ENCODE data around the gene ARSB. TPM values are rescaled to one million over a fixed set of nuclear protein-coding genes. Genes with fewer than 3 reads are reported as not detected.

The ARSB gene
- total RNA-seq, 2 experiments from 2014 or later, result 4.4 to 5.2 TPM

GRCh38 chr5:78792345-78793055 is 192.6 kb downstream of the ARSB start:
- Mint-ChIP-seq H3K27me3 (no peaks in the 10 kb centered on the region), H3K4me3 (no peak overlapping the region), H3K36me3 (ENCODE audit: low read depth) (peaks cover 7% of the 10 kb centered on the region), H3K9me3 (no peaks in the 10 kb centered on the region), H3K4me1 (ENCODE audit: low read depth) (no peaks in the 10 kb centered on the region), H3K27ac (no peak overlapping the region)
- ATAC-seq (ENCODE audit: poor library complexity) (no peak), DNase-seq (no peak)
- intact Hi-C loops (cut with DNase I, micrococcal nuclease), result no loop called here
- no peak for TF ChIP-seq CTCF (IDR thresholded peaks at IDR 0.05)
- ChIA-PET CTCF (no interaction called here), POLR2A (no interaction called here)
- H3K27ac ChIP-seq (ENCODE audit: low read depth in 1 of 2, low read length in 2 of 2), result no peak overlapping the region
- no peaks in the 10 kb centered on the region for H3K4me1 ChIP-seq (ENCODE audit: insufficient read depth, low read length)
- no peaks in the 10 kb centered on the region for H3K27me3 ChIP-seq (ENCODE audit: control insufficient read depth in 1 of 2, insufficient read depth in 2 of 2, low read length in 2 of 2)
- no peaks in the 10 kb centered on the region for H3K36me3 ChIP-seq (ENCODE audit: insufficient read depth, low read length)
- no peaks in the 10 kb centered on the region for H3K9me3 ChIP-seq (ENCODE audit: control insufficient read depth in 1 of 2, insufficient read depth in 1 of 2, low read length in 2 of 2)
- no peak overlapping the region for H3K4me3 ChIP-seq (ENCODE audit: low read length)

GRCh38 chr5:78791501-78792100 is 193.5 kb downstream of the ARSB start:
- H3K4me3 Mint-ChIP-seq, result no peak overlapping the region
- no peaks in the 10 kb centered on the region for H3K4me1 ChIP-seq (ENCODE audit: insufficient read depth, low read length)
- no peaks in the 10 kb centered on the region for H3K27me3 Mint-ChIP-seq
- peaks cover 2% of the 10 kb centered on the region for H3K9me3 Mint-ChIP-seq
- ATAC-seq (ENCODE audit: poor library complexity) (no peak), DNase-seq (no peak)
- H3K4me3 ChIP-seq (ENCODE audit: low read length), result no peak overlapping the region
- H3K9me3 ChIP-seq (ENCODE audit: control insufficient read depth in 1 of 2, insufficient read depth in 1 of 2, low read length in 2 of 2), result no peaks in the 10 kb centered on the region
- ChIA-PET CTCF (no interaction called here), POLR2A (no interaction called here)
- no peaks in the 10 kb centered on the region for H3K36me3 ChIP-seq (ENCODE audit: insufficient read depth, low read length)
- H3K36me3 Mint-ChIP-seq (ENCODE audit: low read depth), result peaks cover 7% of the 10 kb centered on the region
- no peaks in the 10 kb centered on the region for H3K27me3 ChIP-seq (ENCODE audit: control insufficient read depth in 1 of 2, insufficient read depth in 2 of 2, low read length in 2 of 2)
- no peak overlapping the region for H3K27ac Mint-ChIP-seq
- no peak overlapping the region for H3K27ac ChIP-seq (ENCODE audit: low read depth in 1 of 2, low read length in 2 of 2)
- intact Hi-C loops (cut with DNase I, micrococcal nuclease), result no loop called here
- no peak for TF ChIP-seq CTCF (IDR thresholded peaks at IDR 0.05)
- H3K4me1 Mint-ChIP-seq (ENCODE audit: low read depth), result no peaks in the 10 kb centered on the region

- DNase-seq (no peak), ATAC-seq (ENCODE audit: poor library complexity) (no peak)
- POLR2A ChIA-PET, result no interaction called here
- Mint-ChIP-seq H3K36me3 (ENCODE audit: low read depth) (peaks cover 26% of the 10 kb centered on the region), H3K27me3 (no peaks in the 10 kb centered on the region), H3K27ac (no peak overlapping the region), H3K9me3 (peaks cover 9% of the 10 kb centered on the region), H3K4me3 (no peak overlapping the region), H3K4me1 (ENCODE audit: low read depth) (no peaks in the 10 kb centered on the region)
- no peak overlapping the region for H3K4me3 ChIP-seq (ENCODE audit: low read length)
- no peaks in the 10 kb centered on the region for H3K4me1 ChIP-seq (ENCODE audit: insufficient read depth, low read length)
- H3K27me3 ChIP-seq (ENCODE audit: control insufficient read depth in 1 of 2, insufficient read depth in 2 of 2, low read length in 2 of 2), result no peaks in the 10 kb centered on the region
- CTCF ChIA-PET, result no interaction called here
- intact Hi-C loops (cut with DNase I, micrococcal nuclease), result no loop called here
- no peak overlapping the region for H3K27ac ChIP-seq (ENCODE audit: low read depth in 1 of 2, low read length in 2 of 2)
- TF ChIP-seq CTCF (IDR thresholded peaks at IDR 0.05), result no peak
- no peaks in the 10 kb centered on the region for H3K9me3 ChIP-seq (ENCODE audit: control insufficient read depth in 1 of 2, insufficient read depth in 1 of 2, low read length in 2 of 2)
- H3K36me3 ChIP-seq (ENCODE audit: insufficient read depth, low read length), result no peaks in the 10 kb centered on the region
These were observed 197.3 kb downstream of the ARSB start for GRCh38 chr5:78787783-78788182.

Measured in CD4-positive, alpha-beta T cell (primary cell).